Measurements from ENCODE around the gene ROR1.

DNA sequence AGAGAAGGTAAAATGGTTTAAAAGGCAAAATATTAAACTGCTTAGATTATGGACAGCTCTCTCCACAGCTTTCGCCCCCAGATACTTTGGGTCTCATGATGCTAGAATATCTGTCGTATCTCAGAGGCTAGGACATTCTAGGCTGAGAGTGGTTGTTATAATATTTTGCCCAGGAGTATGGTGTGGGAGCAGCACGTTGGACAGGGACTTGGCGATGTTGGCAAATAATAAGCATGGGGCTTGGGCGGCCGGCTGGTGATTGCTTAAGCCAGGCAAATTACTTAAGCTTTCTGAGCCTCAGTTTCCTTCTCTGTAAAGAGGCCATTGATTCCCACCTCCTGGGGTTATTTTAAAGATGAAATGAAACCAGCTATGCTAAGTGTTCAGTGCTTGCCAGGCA, 133.2 kb downstream of the ROR1 start:
- TF ChIP-seq, protein P1, sequence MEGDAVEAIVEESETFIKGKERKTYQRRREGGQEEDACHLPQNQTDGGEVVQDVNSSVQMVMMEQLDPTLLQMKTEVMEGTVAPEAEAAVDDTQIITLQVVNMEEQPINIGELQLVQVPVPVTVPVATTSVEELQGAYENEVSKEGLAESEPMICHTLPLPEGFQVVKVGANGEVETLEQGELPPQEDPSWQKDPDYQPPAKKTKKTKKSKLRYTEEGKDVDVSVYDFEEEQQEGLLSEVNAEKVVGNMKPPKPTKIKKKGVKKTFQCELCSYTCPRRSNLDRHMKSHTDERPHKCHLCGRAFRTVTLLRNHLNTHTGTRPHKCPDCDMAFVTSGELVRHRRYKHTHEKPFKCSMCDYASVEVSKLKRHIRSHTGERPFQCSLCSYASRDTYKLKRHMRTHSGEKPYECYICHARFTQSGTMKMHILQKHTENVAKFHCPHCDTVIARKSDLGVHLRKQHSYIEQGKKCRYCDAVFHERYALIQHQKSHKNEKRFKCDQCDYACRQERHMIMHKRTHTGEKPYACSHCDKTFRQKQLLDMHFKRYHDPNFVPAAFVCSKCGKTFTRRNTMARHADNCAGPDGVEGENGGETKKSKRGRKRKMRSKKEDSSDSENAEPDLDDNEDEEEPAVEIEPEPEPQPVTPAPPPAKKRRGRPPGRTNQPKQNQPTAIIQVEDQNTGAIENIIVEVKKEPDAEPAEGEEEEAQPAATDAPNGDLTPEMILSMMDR (IDR thresholded peaks at IDR 0.05): no peak
- TF ChIP-seq POLR2A (IDR thresholded peaks at IDR 0.05) (no peak), EP300 (IDR thresholded peaks at IDR 0.05) (no peak)
